ENCODE data around the gene AGT.

AGT gene

GRCh38 chr1:230759369-230760065, 45.6 kb upstream of the AGT start:
- WGBS, result 97% methylated on average over 5 of the region's 7 CpGs
- H2AK5ac ChIP-seq (ENCODE audit: low read length, severe bottlenecking), result no peak overlapping the region

DNA sequence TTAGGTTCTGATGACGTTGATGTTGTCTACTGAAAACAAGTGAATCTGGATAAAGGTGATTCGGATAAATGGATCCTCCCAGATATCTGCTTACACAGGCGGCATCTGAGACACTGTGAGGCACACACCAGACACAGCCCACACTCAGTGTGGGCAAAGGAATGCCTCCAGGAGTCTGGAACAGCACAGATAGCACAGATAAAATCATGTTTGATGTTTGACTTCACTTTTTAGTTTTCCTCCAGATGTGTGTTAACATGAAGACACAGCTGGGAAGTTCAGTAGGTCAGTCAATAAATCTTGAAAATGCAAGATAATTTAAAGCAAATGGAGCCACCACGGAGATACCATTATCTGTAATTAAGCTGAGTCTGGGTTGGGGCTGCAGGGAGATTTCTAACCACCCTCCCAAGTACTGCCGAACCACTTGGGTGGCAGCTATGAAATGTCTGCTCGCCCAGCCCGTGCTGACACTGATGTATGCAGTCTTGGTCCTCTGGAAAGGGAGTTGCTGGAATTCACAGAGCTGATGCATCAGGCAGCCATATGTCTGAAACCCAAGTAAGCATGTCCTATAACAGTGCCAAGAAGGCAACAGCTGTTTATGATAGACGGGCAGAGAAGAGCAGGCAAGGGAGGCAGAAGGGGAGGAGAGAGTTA, 44.9 kb upstream of the AGT start:
- H3K27ac ChIP-seq (ENCODE audit: low read length, poor library complexity, severe bottlenecking), result no peak overlapping the region
- H3K4me3 ChIP-seq (ENCODE audit: insufficient read depth in 1 of 2, low read depth in 1 of 2, low read length in 2 of 2), result no peak overlapping the region
- H3K4me1 ChIP-seq (ENCODE audit: control insufficient read depth, insufficient read depth, low read depth, low read length), result peaks cover 2% of the 10 kb centered on the region
- H2BK120ac ChIP-seq (ENCODE audit: low read depth, low read length), result no peak overlapping the region
- no peak overlapping the region for H3K23ac ChIP-seq (ENCODE audit: low read length in 2 of 2)
- no peak overlapping the region for H2AK5ac ChIP-seq (ENCODE audit: low read length, severe bottlenecking)
- H2BK5ac ChIP-seq (ENCODE audit: low read depth, low read length, poor library complexity, severe bottlenecking), result no peak overlapping the region
- H2BK15ac ChIP-seq (ENCODE audit: low read depth, poor library complexity, severe bottlenecking), result no peak overlapping the region
- H2BK12ac ChIP-seq (ENCODE audit: low read length in 2 of 2), result no peak overlapping the region
- DNase-seq, result no peak
- no peak overlapping the region for H4K91ac ChIP-seq (ENCODE audit: low read length)
- H3K4ac ChIP-seq (ENCODE audit: low read depth in 1 of 2, low read length in 2 of 2), result no peak overlapping the region
- no peak overlapping the region for H3K14ac ChIP-seq (ENCODE audit: low read length in 2 of 2)
- H3K4me2 ChIP-seq (ENCODE audit: low read length, poor library complexity, severe bottlenecking), result no peak overlapping the region
- H4K8ac ChIP-seq (ENCODE audit: low read length), result no peak overlapping the region
- H3K9ac ChIP-seq (ENCODE audit: low read length), result no peak overlapping the region
- no peak overlapping the region for H2AFZ ChIP-seq (ENCODE audit: low read depth, low read length)
- H3K79me1 ChIP-seq (replicated peaks; ENCODE audit: low read length, poor library complexity, severe bottlenecking), result no peaks in the 10 kb centered on the region
- no peaks in the 10 kb centered on the region for H3K36me3 ChIP-seq (ENCODE audit: control insufficient read depth in 1 of 2, insufficient read depth in 2 of 2, low read depth in 1 of 2, low read length in 2 of 2)
- H3K27me3 ChIP-seq (ENCODE audit: control insufficient read depth in 1 of 2, insufficient read depth in 1 of 2, low read length in 2 of 2), result peaks cover 11 to 51% of the 10 kb centered on the region in 2 experiments
- WGBS, result 69% methylated on average over 8 of the region's 8 CpGs
- H3K18ac ChIP-seq (ENCODE audit: low read depth in 1 of 2, low read length in 2 of 2), result no peak overlapping the region
- H3K9me3 ChIP-seq (ENCODE audit: control insufficient read depth, low read length), result peaks cover 2% of the 10 kb centered on the region

More at GRCh38 chr1:230759369-230760065, 45.6 kb upstream of the AGT start:
- H3K27me3 ChIP-seq (ENCODE audit: control insufficient read depth in 1 of 2, insufficient read depth in 1 of 2, low read length in 2 of 2), result peaks cover 11 to 51% of the 10 kb centered on the region in 2 experiments
- no peak overlapping the region for H3K4me2 ChIP-seq (ENCODE audit: low read length, poor library complexity, severe bottlenecking)
- H3K9me3 ChIP-seq (ENCODE audit: control insufficient read depth, low read length), result peaks cover 4% of the 10 kb centered on the region
- H3K27ac ChIP-seq (ENCODE audit: low read length, poor library complexity, severe bottlenecking), result no peak overlapping the region
- DNase-seq, result no peak
- H2BK15ac ChIP-seq (ENCODE audit: low read depth, poor library complexity, severe bottlenecking), result no peak overlapping the region
- H2AFZ ChIP-seq (ENCODE audit: low read depth, low read length), result no peak overlapping the region
- H3K23ac ChIP-seq (ENCODE audit: low read length in 2 of 2), result no peak overlapping the region
- peaks cover 1% of the 10 kb centered on the region for H3K4me1 ChIP-seq (ENCODE audit: control insufficient read depth, insufficient read depth, low read depth, low read length)
- no peak overlapping the region for H3K18ac ChIP-seq (ENCODE audit: low read depth in 1 of 2, low read length in 2 of 2)
- H3K9ac ChIP-seq (ENCODE audit: low read length), result no peak overlapping the region
- H3K4me3 ChIP-seq (ENCODE audit: insufficient read depth in 1 of 2, low read depth in 1 of 2, low read length in 2 of 2), result no peak overlapping the region
- H3K79me1 ChIP-seq (replicated peaks; ENCODE audit: low read length, poor library complexity, severe bottlenecking), result no peaks in the 10 kb centered on the region
- no peak overlapping the region for H3K14ac ChIP-seq (ENCODE audit: low read length in 2 of 2)
- H4K8ac ChIP-seq (ENCODE audit: low read length), result no peak overlapping the region
- no peaks in the 10 kb centered on the region for H3K36me3 ChIP-seq (ENCODE audit: control insufficient read depth in 1 of 2, insufficient read depth in 2 of 2, low read depth in 1 of 2, low read length in 2 of 2)
- H4K91ac ChIP-seq (ENCODE audit: low read length), result no peak overlapping the region
- H3K4ac ChIP-seq (ENCODE audit: low read depth in 1 of 2, low read length in 2 of 2), result no peak overlapping the region
- H2BK5ac ChIP-seq (ENCODE audit: low read depth, low read length, poor library complexity, severe bottlenecking), result no peak overlapping the region
- no peak overlapping the region for H2BK12ac ChIP-seq (ENCODE audit: low read length in 2 of 2)
- no peak overlapping the region for H2BK120ac ChIP-seq (ENCODE audit: low read depth, low read length)

- Histone ChIP-seq H3K4me1 (ENCODE audit: control insufficient read depth, insufficient read depth, low read depth, low read length) (peaks cover 6% of the 10 kb centered on the region), H3K36me3 (ENCODE audit: control insufficient read depth in 1 of 2, insufficient read depth in 2 of 2, low read depth in 1 of 2, low read length in 2 of 2) (no peaks in the 10 kb centered on the region)
- 85% methylated on average over 16 of the region's 16 CpGs for WGBS
Observed at GRCh38 chr1:230757856-230758708, 44.2 kb upstream of the AGT start.

GRCh38 chr1:230754796-230755195, 40.9 kb upstream of the AGT start:
- no peak overlapping the region for H3K4me2 ChIP-seq (ENCODE audit: low read length, poor library complexity, severe bottlenecking)
- no peaks in the 10 kb centered on the region for H3K36me3 ChIP-seq (ENCODE audit: control insufficient read depth in 1 of 2, insufficient read depth in 2 of 2, low read depth in 1 of 2, low read length in 2 of 2)
- H4K91ac ChIP-seq (ENCODE audit: low read length), result no peak overlapping the region
- no peak overlapping the region for H3K27ac ChIP-seq (ENCODE audit: low read length, poor library complexity, severe bottlenecking)
- H3K4me1 ChIP-seq (ENCODE audit: control insufficient read depth, insufficient read depth, low read depth, low read length), result peaks cover 17% of the 10 kb centered on the region
- no peak overlapping the region for H2BK12ac ChIP-seq (ENCODE audit: low read length in 2 of 2)
- no peak overlapping the region for H3K23ac ChIP-seq (ENCODE audit: low read length in 2 of 2)
- no peak overlapping the region for H3K9ac ChIP-seq (ENCODE audit: low read length)
- no peak overlapping the region for H2BK5ac ChIP-seq (ENCODE audit: low read depth, low read length, poor library complexity, severe bottlenecking)
- WGBS, result 88% methylated on average over 3 of the region's 3 CpGs
- H3K79me1 ChIP-seq (replicated peaks; ENCODE audit: low read length, poor library complexity, severe bottlenecking), result no peaks in the 10 kb centered on the region
- no peaks in the 10 kb centered on the region for H3K9me3 ChIP-seq (ENCODE audit: control insufficient read depth, low read length)
- H2BK120ac ChIP-seq (ENCODE audit: low read depth, low read length), result no peak overlapping the region
- DNase-seq, result peak; percentile 68
- H3K4me3 ChIP-seq (ENCODE audit: insufficient read depth in 1 of 2, low read depth in 1 of 2, low read length in 2 of 2), result no peak overlapping the region
- no peak overlapping the region for H2BK15ac ChIP-seq (ENCODE audit: low read depth, poor library complexity, severe bottlenecking)
- H2AK5ac ChIP-seq (ENCODE audit: low read length, severe bottlenecking), result no peak overlapping the region
- peak overlapping the region; percentile 12 for H4K8ac ChIP-seq (ENCODE audit: low read length)
- no peak overlapping the region for H2AFZ ChIP-seq (ENCODE audit: low read depth, low read length)
- peaks cover 4 to 37% of the 10 kb centered on the region in 2 experiments for H3K27me3 ChIP-seq (ENCODE audit: control insufficient read depth in 1 of 2, insufficient read depth in 1 of 2, low read length in 2 of 2)
- no peak overlapping the region for H3K18ac ChIP-seq (ENCODE audit: low read depth in 1 of 2, low read length in 2 of 2)
- no peak overlapping the region for H3K14ac ChIP-seq (ENCODE audit: low read length in 2 of 2)
- no peak overlapping the region for H3K4ac ChIP-seq (ENCODE audit: low read depth in 1 of 2, low read length in 2 of 2)

More at GRCh38 chr1:230757856-230758708, 44.2 kb upstream of the AGT start:
- no peak overlapping the region for H2AK5ac ChIP-seq (ENCODE audit: low read length, severe bottlenecking)
- H3K27me3 ChIP-seq (ENCODE audit: control insufficient read depth in 1 of 2, insufficient read depth in 1 of 2, low read length in 2 of 2), result peaks cover 11 to 51% of the 10 kb centered on the region in 2 experiments
- no peak overlapping the region for H4K91ac ChIP-seq (ENCODE audit: low read length)
- no peak for DNase-seq
- no peak overlapping the region for H3K4me2 ChIP-seq (ENCODE audit: low read length, poor library complexity, severe bottlenecking)
- no peak overlapping the region for H3K18ac ChIP-seq (ENCODE audit: low read depth in 1 of 2, low read length in 2 of 2)
- H2BK12ac ChIP-seq (ENCODE audit: low read length in 2 of 2), result no peak overlapping the region
- no peak overlapping the region for H3K4ac ChIP-seq (ENCODE audit: low read depth in 1 of 2, low read length in 2 of 2)
- no peak overlapping the region for H3K14ac ChIP-seq (ENCODE audit: low read length in 2 of 2)
- no peak overlapping the region for H2BK5ac ChIP-seq (ENCODE audit: low read depth, low read length, poor library complexity, severe bottlenecking)
- H3K27ac ChIP-seq (ENCODE audit: low read length, poor library complexity, severe bottlenecking), result no peak overlapping the region
- no peak overlapping the region for H2BK120ac ChIP-seq (ENCODE audit: low read depth, low read length)
- H3K9me3 ChIP-seq (ENCODE audit: control insufficient read depth, low read length), result no peaks in the 10 kb centered on the region
- no peak overlapping the region for H3K23ac ChIP-seq (ENCODE audit: low read length in 2 of 2)
- no peak overlapping the region for H3K4me3 ChIP-seq (ENCODE audit: insufficient read depth in 1 of 2, low read depth in 1 of 2, low read length in 2 of 2)
- H3K79me1 ChIP-seq (replicated peaks; ENCODE audit: low read length, poor library complexity, severe bottlenecking), result no peaks in the 10 kb centered on the region
- no peak overlapping the region for H4K8ac ChIP-seq (ENCODE audit: low read length)
- H2AFZ ChIP-seq (ENCODE audit: low read depth, low read length), result no peak overlapping the region
- no peak overlapping the region for H3K9ac ChIP-seq (ENCODE audit: low read length)
- H2BK15ac ChIP-seq (ENCODE audit: low read depth, poor library complexity, severe bottlenecking), result no peak overlapping the region

Measured in mesenchymal stem cell (in vitro differentiated cells and primary cell).